M059J (cell line): ENCODE measurements around the gene PFKFB2. TPM values are rescaled to one million over a fixed set of nuclear protein-coding genes. Genes with fewer than 3 reads are reported as not detected.

Experiments
- DNase-seq: peaks from one replicate; pipeline ENCODE4 v3.0.0-alpha.2; 2012; ENCODE audit warnings: low read depth
- total RNA-seq: library from RNA; depleted of rRNA; stranded (reverse); fragments of >200 nt; shearing (Covaris generic); gene quantifications from 2 replicates; pipeline ENCODE4 v1.2.3, GENCODE V29; 2014; rRNA removed

Gene PFKFB2
- total RNA-seq, 1 experiment from 2014 or later: 6.5 TPM

DNA sequence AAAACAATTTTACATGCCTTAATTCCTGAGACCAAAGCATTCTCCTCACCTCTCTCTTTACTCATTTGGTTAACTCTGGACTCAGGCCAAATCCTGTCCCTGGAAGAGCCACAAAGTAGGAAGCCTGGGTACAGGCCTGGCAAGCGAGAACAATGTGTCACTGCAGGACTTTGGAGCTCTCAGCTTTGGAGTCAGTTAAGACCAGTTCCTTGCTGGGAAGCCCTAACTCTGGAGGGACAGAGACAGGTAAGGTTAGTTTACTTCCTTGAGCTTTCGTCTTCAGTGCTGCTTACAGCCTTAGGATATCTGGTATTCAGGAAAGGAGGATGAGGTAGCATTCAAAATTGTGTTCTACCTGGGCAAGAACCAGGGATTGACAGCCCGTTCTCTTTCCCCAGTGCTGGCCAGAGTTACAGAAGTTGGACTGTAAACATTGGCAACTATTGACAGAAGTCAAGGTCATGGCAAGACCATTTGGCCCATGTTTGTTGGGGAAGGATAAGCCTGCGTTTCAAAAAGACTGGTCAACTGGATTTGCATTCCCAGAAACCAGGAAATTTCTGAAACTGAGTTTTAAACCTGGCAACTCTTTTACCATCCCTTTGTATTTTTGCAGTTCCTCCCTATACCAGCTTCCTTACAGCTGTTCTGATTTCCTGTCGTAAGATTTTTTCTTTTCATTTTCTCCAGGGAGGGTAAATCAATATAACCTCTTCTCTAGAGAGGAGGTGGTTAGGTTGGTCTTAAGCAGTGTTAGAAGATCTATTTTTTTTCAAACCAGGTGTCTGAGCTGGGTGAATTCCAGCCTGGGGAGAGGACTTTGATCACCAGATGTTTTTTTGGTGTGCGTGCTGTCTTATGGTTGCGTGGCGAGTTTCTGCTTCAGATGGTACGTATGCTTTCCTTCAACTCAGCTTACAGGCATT lies 35.9 kb downstream of the PFKFB2 start, which contains the start of gene C4BPB:
Gene C4BPB (plus strand): TSS at position 160 of the 926 bp plus-strand sequence. CDS start 672 bp downstream, at position 832.
- peak; percentile 78 for DNase-seq

DNA sequence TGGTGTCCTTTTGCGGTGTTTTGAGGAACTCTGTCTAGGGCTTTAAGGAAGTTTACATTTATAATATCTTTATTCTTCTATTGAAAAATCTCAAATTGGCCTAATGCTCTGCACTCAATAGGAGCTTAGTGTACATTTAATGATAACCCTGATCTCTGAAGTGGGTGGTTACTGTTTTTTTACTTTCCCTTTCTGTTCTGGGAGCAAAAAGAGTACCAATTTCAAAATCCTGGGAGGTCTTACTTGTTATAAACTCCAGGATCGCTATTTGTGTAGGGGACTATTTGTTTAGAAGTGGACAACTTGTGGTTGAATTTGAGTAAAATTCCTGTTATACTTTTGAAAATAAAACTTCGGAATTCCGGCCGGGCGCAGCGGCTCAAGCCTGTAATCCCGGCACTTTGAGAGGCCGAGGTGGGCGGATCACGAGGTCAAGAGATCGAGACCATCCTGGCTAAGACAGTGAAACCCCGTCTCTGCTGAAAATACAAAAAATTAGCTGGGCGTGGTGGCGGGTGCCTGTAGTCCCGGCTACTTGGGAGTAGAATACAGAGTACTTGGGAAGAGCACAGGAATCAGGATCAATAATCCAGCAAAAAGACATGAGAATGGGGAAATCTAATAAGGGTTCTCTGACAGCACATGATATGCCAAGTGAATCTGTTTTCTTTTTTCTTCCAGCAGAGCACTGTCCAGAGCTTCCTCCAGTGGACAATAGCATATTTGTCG lies 36.7 kb downstream of the PFKFB2 start:
- DNase-seq: no peak

DNA sequence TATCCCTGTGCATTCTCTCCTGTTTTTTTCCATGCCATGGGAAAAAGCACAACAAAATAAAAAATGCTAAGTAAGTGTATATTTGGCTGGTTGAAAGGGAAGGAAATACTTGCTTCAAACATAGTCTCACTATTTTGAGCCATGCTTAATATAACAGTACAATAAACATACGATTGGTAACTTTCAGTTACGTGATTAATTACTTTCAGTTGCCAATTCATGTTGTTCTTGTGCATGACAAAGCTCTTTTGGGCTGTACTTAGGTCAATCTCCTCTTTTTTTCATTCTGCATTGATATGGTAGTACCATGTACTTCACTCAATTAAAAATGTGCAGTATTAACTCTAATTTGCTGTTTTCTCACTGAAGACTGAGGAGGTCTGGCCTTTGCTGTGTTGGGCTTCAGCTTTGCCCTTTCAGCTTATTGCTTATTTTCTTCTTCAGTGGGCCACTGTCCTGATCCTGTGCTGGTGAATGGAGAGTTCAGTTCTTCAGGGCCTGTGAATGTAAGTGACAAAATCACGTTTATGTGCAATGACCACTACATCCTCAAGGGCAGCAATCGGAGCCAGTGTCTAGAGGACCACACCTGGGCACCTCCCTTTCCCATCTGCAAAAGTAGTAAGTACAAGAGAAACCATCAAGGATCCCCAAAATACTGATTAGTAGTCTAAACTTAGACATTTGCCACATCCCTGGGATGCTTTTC lies 38.3 kb downstream of the PFKFB2 start:
- DNase-seq: no peak

DNA sequence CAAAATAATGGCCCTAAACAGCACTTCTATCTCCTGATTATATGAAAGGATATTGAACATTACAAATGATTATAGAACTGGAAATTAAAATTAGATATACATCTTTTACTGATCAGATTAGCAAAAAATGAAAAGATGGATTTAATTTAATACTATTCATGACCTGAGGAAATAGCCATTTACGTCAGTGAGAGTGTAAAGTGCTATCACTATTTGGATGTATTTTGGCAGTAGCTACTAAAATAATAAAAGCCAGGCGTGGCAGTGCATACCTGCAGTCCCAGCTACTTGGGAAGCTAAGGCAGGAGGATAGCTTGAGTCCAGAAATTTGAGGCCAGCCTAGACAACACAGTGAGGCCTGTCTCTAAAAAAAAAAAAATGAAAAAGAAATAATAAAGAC lies 40.9 kb downstream of the PFKFB2 start:
- DNase-seq: no peak

DNA sequence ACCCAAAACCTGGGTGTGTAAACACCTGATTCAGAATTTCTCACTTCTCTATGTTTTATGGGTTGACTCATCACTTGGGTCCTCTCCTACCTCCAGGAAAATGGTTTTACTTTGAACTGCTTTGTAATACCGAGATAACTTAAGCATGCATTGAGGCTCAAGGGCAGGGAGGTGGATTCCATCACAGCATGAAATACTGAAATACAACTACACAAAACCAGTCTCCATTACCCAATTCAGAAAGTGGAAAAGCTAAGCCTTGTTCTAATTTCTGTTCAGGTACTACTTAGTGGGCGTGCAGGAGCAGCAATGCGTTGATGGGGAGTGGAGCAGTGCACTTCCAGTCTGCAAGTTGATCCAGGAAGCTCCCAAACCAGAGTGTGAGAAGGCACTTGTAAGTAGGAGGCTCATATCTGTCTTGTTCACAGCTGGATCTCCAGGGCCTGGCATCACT lies 44.8 kb downstream of the PFKFB2 start:
- peak; percentile 32 for DNase-seq

DNA sequence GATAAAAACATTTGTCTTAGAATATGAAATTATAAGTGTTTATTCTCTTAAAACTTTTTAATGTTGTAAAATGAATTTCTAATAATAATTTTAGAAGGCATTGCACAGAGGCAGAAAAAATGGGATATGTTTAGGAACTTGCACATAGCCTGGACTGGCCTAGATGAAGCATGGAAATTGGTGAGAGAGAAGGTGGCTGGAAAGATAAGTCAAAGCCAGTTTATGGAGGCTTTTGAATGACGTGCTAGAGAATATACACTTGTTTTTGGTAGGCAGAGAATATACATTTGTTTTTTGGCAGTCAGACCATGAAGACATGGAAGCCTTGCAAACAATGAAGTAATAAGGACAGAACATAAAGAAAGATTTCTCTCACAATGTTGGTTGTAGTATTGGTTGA lies 48.6 kb downstream of the PFKFB2 start:
- DNase-seq: no peak

DNA sequence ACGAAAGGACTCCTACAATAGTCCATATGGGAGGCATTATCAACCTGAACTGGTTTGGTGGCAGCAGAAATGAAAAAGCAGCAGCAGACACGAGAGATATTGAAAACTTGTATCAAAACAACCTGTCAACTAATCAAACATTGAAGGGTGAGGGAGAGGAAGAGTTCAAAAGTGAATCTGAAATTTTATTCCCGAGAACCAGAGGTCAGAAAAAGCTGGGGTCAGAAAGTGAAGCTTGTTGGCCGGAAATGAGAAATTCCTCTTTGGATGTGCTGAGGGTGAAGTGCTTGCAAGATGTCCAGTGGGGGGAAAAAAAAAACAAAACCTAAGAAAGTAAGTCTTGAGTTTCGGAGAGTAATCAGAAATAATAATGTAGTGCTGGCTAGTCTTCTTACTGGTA lies 49.1 kb downstream of the PFKFB2 start:
- DNase-seq: no peak

DNA sequence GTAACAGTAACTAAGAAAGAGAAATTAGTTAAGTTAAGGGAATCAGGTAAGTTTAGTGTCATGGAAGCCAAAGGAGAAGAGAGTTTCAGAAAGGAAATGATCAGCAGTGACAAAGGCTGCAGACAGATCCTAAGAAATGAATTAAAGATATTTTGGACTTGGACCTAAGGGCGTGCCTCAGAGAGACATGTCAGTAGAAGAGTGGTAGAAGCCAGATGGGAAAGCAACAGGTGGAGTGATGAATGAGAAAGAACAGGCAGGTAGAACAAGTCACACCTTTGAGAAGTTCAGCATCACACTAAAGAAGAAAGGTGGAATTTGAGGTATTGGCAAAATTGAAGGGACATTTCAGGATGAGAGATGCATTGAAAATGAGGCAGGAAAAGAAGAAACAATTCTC lies 49.6 kb downstream of the PFKFB2 start:
- DNase-seq: no peak

DNA sequence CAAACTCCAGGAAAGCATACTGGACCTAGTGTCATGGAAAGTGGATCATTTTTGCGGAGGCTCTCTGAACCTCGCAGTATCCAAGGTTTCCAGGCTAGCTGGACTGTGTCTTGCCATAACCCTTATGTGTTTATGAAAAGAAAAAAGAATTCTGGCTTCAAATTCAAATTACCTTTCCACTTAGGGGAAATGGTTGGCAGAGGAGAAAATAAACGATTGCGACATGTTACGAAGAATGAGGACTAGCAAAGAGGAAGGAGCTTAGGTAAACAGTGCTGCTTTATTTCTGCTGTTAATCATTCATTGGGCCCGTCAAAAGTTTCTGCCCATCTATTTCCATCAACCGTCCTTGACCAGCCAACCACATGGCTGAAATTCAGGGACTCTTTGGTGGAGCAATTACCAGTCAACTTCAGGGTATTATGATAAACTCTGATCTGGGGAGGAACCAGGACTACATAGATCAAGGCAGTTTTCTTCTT lies 50.9 kb downstream of the PFKFB2 start, which contains the start of gene C4BPA:
Gene C4BPA (plus strand): TSS at position 342 of the 482 bp plus-strand sequence. CDS start 8,793 bp downstream, outside the sequence.
- peak; percentile 36 for DNase-seq

DNA sequence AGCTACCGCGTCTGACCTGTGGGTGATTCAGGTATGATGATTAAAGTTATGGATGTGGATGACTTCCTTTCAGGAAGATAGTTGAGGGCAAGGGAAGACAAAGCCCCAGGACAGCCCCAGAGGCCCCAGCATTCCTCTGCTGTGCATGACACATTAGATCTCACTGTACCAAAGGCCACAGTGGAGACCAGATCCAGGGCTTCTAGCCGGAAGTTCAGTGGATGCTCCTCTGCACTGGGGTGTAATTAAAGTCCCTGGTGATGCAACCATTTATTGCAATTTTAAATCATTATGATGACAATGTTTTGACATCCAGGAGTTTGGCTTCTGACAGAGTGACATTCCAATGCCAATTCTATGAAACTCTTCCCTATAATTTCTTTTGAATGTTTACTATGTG lies 55.9 kb downstream of the PFKFB2 start:
- peak; percentile 80 for DNase-seq

DNA sequence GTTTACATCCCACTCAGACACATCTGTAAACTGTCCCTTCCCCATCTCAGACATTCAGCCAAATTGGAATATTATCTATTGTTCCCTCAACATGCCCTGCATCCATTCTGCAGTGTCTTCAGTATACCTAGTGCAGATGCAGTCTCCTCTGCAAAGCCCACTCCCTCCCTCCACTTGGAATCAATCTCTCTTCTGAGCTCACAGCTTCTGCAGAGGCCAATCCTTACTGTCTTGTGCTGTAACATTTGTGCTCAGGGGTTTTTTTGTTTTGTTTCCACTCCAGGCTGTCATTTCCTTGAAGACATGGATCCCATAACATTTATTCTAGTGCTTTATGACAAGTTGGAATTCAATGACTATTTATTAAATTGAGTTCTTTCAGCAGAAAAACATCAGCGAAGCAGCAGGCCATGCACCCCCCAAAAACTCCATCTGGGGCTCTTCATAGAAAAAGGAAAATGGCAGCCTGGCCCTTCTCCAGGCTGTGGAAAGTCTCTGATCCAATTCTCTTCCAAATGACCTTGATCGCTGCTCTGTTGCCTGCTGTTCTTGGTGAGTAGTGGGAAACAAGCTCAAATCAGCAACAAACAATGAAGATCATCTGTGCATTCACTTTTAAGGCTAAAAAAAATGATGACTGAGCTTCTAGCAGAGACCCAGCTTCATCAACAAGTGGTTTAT lies 59.7 kb downstream of the PFKFB2 start:
- no peak for DNase-seq

DNA sequence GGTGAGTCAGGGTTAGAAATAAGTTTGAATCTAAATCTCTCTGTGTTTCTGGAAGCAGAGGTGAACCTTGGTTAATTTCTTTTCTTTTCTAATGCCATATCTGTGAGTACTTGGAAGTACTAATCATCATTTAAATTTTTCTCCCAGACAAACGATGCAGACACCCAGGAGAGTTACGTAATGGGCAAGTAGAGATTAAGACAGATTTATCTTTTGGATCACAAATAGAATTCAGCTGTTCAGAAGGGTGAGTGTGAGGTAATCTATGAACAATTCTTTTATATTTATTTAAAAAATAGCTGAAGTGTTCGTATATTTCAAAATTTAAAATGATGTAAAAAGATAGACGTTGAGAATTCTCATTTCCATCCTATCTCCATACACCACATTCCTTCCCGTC lies 62.2 kb downstream of the PFKFB2 start:
- no peak for DNase-seq

DNA sequence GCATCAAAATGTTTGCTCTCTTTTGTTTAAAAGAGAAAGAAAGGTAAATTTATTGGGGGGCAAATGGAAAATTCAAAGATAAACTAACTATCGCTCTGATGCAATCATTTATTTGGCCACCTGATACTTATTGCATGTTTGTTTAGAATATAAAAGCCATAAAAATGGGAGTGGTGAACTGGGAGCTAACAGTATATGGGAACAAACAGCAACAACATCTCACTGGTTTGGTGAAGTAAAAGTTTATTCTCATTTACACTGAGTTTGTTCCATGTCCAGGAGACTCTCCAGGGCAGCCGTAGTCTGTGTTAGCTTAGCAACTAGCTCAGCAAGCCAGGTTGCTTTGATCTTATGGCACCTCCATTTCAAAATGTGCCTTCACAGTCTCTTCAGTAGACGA lies 71.3 kb downstream of the PFKFB2 start:
- no peak for DNase-seq

DNA sequence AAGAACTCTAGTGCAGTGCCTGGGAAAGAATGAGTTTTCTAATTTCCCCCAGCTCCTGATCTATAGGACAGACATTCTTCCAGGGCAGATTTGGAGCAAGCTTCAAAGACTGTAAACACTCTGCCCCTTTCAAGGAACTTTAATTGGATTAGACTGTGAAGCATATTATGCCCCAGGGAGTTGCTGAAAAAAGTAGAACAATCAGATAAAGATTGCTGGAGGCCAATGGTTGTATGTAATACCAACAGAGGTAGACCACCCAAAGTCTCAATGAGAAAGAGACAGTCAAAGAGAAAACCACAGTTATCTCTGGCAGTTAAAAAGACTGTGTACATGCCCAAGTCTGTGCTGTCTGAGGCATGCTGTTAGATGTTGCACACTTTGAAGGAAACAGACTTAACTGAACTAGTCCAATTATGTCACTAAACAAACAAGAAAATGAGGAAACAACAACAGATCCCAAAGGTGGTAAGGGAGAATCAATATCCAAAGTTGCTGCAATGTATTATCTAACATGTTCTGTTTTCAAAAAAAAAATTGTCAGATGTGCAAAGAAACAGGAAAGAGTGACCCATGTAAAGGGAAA lies 75.4 kb downstream of the PFKFB2 start:
- peak; percentile 9 for DNase-seq

DNA sequence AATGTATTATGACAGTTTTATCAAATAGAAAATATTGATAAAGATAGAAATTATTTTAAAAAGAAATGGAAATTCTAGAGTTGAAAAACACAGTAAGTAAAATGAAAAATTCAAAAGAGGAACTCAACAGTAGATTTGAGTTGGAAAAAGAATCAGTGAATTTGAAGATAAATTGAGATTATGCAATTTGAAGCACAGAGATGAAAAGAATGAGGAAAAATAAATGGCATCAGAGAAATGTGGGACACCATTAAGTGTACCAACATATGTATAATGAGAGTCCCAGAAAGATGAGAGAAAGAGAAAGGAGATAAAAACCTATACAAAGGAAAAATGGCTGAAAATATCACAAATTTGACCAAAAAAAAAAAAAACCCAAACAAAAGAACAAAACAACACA lies 76.0 kb downstream of the PFKFB2 start:
- no peak for DNase-seq

Other genes starting within 250 kb of the PFKFB2 start
- gene IL20, start 187.7 kb upstream of the PFKFB2 start, total RNA-seq: not detected in 2 replicates
- 1.3 and 1.8 TPM in 2 replicates for gene IL24, start 155.8 kb upstream of the PFKFB2 start, total RNA-seq
- gene FCMR, start 131.3 kb upstream of the PFKFB2 start, total RNA-seq: 0.34 and 3.5 TPM in 2 replicates
- gene PIGR, start 106.8 kb upstream of the PFKFB2 start, total RNA-seq: 0.10 TPM in 1 of 2 replicates, not detected in the other
- gene FCAMR, start 82.8 kb upstream of the PFKFB2 start, total RNA-seq: not detected in 2 replicates
- gene C1orf116, start 20.5 kb upstream of the PFKFB2 start, total RNA-seq: not detected in 2 replicates
- 5.1 and 6.0 TPM in 2 replicates for gene YOD1, start 2.1 kb upstream of the PFKFB2 start, total RNA-seq
- not detected in 2 replicates for gene C4BPB, start 35.6 kb downstream of the PFKFB2 start, total RNA-seq
- gene C4BPA, start 51.0 kb downstream of the PFKFB2 start, total RNA-seq: 0.10 TPM in 1 of 2 replicates, not detected in the other